ENCODE measurements around the gene GPSM3.

GRCh38 chr6:32208996-32209395 lies 16.6 kb upstream of the GPSM3 start:
- TF ChIP-seq YY1 (IDR thresholded peaks at IDR 0.05; ENCODE audit: low read depth): no peak
- TF ChIP-seq RAD21 (IDR thresholded peaks at IDR 0.05; ENCODE audit: low read depth): no peak
- TF ChIP-seq FOXM1 (IDR thresholded peaks at IDR 0.05; ENCODE audit: borderline replicate concordance, low read depth): no peak
- no peak for TF ChIP-seq EP300 (IDR thresholded peaks at IDR 0.05; ENCODE audit: borderline replicate concordance)
- no peak for TF ChIP-seq MAX (IDR thresholded peaks at IDR 0.05)
- no peak for TF ChIP-seq TEAD4 (IDR thresholded peaks at IDR 0.05)
- TF ChIP-seq TAF1 (IDR thresholded peaks at IDR 0.05; ENCODE audit: low read depth): no peak
- TF ChIP-seq EGR1 (IDR thresholded peaks at IDR 0.05): no peak
- TF ChIP-seq, protein P1, sequence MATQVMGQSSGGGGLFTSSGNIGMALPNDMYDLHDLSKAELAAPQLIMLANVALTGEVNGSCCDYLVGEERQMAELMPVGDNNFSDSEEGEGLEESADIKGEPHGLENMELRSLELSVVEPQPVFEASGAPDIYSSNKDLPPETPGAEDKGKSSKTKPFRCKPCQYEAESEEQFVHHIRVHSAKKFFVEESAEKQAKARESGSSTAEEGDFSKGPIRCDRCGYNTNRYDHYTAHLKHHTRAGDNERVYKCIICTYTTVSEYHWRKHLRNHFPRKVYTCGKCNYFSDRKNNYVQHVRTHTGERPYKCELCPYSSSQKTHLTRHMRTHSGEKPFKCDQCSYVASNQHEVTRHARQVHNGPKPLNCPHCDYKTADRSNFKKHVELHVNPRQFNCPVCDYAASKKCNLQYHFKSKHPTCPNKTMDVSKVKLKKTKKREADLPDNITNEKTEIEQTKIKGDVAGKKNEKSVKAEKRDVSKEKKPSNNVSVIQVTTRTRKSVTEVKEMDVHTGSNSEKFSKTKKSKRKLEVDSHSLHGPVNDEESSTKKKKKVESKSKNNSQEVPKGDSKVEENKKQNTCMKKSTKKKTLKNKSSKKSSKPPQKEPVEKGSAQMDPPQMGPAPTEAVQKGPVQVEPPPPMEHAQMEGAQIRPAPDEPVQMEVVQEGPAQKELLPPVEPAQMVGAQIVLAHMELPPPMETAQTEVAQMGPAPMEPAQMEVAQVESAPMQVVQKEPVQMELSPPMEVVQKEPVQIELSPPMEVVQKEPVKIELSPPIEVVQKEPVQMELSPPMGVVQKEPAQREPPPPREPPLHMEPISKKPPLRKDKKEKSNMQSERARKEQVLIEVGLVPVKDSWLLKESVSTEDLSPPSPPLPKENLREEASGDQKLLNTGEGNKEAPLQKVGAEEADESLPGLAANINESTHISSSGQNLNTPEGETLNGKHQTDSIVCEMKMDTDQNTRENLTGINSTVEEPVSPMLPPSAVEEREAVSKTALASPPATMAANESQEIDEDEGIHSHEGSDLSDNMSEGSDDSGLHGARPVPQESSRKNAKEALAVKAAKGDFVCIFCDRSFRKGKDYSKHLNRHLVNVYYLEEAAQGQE (IDR thresholded peaks at IDR 0.05; ENCODE audit: low read depth): no peak
- TF ChIP-seq TCF12 (IDR thresholded peaks at IDR 0.05; ENCODE audit: low read depth): no peak
- TF ChIP-seq CREB1 (IDR thresholded peaks at IDR 0.05; ENCODE audit: low read depth): no peak
- no peak for TF ChIP-seq CEBPB (IDR thresholded peaks at IDR 0.05)

Data from Ishikawa (cell line).